UCSD-AML1 (cell line): ENCODE results near the gene SCAMP2.
A peak's percentile ranks its signal among the peaks of the same experiment; 100 is the strongest.

Experiments
- DNase-seq: peaks from one replicate; lab custom pipeline; 2025; ENCODE audit not compliant: unreplicated experiment; lab: John Stamatoyannopoulos, UW

The SCAMP2 gene

DNA sequence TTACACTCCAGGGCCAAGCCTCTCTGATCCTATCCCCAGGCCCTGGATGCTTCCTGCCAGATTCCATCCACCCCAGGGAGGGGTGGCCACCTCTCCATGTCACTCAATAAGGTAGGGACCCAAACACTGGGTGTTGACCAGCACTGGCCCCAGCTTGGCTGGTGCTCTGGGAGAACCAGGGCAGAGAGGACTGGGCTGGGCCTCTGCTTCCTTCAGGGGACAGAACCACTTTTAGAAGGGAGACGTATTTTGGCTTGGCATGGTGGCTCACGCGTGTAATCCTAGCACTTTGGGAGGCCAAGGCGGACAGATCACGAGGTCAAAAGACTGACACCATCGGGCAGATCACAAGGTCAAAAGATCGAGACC is 51.4 kb downstream of the SCAMP2 start:
- no peak for DNase-seq

DNA sequence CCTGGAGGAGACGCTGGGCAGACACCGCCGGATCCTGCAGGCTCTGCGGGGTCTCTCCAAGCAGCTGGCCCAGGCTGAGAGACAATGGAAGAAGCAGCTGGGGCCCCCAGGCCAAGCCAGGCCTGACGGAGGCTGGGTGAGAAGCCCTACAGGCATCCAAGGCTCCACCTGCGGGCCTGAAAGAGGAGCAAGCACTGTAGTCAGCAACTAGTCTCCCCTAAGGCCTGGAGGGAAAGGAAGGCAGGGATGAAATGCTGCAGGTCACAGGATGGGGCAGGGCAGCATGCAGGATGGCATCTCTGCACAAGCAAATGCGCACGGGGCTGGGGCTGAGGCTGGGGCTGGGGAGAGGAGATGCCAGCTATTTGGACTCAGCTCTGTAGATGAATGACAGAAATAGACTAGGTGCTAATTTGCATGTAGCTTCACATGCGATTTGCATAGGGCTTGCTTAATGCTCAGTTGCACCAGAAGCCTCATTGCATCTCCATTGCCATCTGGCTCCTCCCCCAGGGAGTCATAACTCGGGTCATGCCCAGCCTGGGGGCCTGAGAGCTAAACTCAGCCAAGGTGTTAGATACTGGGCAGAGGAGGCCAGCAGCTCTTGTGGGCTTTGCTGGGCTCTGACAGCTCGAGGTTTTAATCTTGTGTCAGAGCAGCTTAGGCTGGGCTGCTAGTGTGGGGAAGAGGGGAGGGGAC is 51.9 kb downstream of the SCAMP2 start:
- DNase-seq = no peak

DNA sequence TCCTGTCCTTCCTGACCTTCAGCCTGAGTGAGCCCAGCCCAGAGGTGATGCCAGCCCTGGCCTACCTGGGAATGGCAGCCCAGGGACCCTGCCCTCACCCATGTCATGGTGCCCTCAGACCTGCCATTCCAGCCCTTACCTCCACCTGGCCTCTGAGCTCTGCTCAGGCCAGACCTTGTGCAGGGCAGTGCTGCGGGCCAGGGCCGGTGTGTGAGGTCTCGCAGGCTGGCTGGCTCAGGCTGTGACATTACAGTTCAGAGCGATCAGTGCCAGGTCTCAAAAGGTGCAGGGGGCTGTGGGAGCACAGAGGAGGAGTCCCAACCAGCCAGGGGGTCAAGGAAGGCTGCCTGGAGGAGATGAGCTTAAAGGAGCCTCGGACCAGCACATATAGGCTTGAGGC is 53.1 kb downstream of the SCAMP2 start:
- DNase-seq = no peak

DNA sequence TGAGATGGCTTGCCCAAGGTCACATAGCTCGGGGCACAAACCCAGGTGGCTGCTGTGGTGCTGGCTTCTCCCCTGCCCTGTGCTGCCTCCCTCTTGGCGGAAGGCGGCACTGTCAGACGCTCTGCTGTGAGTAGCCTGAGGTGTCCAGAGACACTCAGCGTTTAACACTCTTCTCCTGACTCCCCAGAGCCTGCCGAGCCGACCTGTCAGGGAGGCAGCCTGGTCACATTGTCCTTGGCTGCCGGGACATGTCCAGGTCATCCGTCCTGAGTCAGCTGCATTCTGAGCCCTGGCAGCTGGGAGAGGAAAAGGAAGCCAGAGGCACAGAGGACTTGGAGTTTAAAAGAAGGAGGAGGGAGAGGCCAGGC is 55.8 kb downstream of the SCAMP2 start:
- DNase-seq = no peak

DNA sequence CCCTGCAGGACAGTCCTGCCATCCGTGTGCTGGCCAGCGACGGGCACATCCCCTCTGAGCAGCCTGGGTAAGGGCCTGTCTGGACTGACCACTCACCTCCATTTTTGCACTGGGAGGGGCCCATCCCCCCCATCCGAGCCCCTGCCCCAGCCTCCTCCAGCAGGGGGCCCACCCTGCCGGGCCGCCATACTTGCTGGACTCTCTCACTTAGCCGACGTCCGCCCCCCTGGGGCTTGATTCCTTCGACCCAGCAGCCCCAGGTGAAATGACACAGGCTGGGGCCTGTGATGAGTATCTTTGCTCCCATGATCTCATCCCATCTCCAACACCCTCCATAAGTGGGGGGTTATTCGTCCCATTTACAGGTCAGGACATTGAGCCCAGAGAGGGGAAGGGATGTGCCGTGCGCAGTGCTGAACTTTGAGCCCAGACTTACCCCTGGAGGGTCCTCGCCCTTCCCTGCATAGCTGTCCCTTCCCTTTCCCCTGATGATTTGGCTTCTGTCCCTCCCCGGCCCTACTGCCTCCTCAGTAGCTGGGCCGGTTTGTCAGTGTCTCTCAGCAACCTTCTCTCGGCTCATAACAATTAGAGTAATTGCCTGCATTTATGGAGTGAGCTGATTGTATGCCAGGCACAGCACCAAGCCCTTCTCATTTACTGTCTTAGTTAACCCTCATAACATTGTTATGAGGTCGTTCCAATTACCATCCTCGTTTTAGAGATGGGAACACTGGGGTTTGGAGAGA is 56.4 kb downstream of the SCAMP2 start:
- DNase-seq = no peak

DNA sequence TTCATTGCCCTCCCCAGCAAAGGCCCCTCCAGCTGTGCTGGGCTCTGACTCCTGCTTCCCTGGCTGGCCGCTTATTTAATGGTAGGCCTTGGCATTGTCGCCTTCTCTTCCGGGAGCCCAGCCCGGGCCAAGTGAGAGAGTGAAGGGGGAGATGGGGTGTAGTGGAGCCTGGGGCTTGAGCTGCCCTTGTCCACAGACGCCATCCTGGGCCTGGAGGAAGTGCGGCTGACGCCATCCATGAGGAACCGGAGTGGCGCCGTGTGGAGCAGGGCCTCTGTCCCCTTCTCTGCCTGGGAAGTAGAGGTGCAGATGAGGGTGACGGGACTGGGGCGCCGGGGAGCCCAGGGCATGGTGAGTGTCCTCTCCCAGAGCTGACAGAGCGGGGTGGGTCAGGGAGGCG is 57.2 kb downstream of the SCAMP2 start:
- DNase-seq = no peak

DNA sequence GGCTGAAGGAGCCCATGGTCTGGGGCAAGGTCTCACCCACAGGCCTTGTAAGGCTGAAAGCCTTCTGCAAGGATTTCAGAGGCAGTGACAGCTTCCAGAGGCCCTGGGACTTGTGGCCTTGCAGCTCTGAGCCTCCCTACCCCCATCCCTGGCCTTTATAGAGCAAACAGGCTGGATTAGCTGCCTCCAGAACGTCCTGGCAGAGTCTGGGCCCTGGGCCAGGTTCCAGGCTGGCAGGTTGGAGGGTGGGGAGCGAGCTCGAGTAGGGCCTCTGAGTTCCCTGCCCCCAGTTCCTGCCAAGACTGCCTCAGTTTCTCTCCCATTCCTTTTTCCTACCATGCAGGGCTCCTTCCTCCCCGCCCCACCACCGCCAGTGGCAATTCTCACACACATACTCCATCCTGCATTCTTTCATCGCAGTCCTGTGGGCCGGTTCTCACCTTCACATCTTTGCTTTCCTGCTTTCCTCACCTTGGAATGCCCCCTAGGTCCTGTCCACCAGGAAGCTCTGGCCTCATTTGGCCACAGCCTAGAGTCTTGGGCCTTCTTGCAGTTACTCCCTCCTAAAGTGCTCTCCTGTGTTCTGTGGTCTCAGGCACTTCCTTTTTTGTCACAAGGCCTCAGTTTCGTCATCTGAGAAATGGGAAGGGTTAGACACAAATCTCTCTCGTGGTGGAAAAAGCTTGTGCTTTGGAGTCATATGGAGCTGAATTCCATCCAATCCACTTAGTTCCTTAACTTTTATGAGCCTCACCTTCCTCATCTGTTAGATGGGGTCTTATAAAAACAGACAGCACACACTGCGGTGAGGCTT is 57.8 kb downstream of the SCAMP2 start:
- DNase-seq = no peak

DNA sequence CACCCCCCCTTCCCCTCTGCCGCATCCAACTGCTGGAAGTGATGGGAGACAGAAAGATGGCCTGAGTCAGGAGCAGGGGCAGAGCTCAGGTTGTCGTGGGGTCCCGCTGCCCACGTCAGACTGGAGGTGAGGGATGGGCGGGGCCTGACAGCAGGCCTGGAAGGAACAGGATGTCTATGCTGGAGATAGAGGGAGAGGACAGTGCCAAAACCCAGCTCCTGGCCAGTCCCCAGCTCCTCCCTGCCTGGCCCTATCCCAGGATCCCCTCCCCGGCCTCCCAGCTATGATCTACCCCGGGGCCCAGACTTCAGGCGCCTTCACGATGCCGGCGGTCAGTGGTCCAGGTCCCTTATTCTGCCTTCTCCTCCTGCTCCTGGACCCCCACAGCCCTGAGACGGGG is 60.6 kb downstream of the SCAMP2 start, which contains the start of gene LMAN1L:
LMAN1L (plus strand) TSS at position 303 of the 400 bp plus-strand sequence; CDS start at position 323, 20 bp downstream.
- no peak for DNase-seq

DNA sequence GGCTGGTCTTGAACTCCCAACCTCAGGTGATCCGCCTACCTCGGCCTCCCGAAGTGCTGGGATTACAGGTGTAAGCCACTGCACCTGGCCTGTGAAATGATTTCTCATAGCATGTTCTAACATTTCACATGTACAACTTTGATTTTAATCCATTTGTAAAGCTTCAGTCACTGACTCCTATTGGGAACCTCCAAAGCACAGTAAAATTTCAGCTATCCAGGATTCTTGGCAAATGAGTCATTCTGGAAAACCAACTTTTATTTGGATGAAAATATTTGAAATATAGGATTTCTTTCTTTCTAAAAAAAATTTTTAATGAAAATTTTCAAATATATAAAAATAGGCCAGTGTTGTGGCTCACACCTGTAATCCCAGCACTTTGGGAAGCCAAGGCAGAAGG is 63.2 kb downstream of the SCAMP2 start:
- no peak for DNase-seq

DNA sequence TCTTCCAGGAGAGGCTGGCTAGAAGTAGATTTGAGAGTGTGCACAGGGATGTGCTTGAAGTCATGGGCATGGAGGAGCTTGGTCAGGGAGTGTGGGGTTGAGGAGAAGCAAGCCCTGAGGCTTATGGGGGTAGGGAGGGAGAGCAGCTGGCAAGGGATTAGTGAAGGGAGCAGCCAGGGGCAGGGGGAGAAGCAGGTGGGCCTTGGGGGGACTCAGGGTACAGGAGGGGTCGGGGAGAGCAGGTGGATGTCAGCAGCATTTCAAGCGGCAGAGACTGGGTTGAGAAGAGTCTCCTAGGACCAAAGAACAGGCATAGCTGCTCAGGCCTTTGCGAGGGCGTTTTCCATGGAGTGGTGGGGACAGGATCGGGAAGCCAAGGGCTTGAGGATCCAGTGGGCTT is 63.9 kb downstream of the SCAMP2 start:
- DNase-seq = no peak

DNA sequence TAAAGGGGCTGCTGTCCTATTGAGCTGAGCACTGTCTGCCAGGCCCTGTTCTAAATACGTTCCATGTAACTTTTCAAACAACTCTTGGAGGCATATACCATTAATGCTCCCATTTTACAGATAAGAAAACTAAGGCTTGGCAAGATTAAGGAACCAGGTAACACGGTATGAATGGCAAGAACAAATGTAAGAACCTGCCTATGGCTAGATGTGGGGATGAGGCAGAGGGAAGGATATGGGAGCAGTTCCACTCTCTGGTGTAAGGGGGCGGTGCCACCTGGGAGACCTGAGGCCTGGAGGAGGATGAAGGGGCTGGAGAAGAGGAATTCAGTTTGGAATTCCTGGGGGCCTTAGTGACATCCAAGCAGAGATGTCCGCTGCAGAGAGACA is 64.3 kb downstream of the SCAMP2 start:
- no peak for DNase-seq

DNA sequence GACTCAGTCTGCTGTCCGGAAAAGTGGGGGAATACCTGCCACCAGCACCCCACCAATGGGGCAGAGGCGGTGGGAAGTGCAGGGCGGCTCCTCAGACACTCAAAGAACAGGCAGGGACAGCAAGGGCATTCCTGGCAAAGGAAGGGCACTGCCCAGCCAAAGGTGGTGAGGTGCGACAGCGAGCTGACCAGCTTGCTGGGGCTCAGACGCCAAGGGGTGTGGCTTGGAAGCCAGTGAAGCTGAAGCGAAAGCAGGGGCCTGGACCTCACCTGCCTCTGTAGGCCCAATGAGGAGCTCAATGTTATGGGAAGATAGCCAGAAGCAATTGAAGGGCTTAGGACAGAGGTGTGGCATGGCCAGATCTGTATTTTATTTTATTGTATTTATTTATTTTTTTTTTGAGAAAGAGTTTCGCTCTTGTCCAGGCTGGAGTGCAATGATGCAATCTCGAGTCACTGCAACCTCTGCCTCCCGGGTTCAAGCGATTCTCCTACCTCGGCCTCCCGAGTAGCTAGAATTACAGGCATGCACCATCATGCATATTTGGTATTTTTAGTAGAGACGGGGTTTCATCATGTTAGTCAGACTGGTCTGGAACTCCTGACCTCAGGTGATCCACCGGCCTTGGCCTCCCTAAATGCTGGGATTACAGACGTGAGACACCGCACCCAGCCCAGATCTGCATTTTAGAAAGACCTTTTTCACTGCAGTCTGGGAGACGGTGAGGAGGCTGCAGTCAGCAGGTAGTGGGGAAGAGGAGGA is 64.9 kb downstream of the SCAMP2 start:
- DNase-seq = no peak

DNA sequence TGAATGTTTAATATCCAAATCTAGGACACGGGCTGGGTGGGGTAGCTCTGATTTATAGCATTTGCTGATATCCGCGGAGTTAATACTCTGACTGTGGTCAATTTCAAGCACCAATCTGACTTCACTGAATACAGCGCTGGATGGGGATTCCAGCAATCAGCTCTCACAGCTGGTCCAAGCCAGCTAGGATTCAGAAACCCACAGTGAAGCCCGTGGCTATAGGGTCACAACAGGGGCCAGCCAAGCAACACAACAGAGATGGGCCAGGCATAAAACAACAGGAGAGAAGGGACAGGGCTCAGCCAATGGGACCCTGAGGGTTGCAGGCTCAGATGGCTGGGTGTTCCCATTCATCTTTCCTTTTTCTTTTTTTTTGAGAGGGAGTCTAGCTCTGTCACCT is 65.9 kb downstream of the SCAMP2 start:
- no peak for DNase-seq

DNA sequence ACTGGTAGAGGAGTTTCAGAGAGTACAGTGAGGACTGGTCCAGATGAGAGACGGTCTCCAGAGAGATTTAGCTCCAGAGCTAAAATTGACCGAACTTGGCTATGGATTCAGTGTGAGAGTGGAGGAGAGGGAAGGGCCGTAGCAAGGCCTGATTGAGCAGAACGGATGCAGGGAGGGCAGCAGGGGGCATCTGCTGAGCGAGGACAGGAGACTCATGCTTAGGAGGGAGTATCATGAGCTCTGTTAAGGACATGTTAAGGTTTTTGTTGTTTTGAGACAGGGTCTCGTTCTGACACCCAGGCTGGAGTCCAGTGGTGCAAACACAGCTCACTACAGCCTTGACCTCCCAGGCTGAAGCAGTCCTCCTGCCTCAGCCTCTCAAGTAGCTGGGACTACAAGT is 68.2 kb downstream of the SCAMP2 start:
- no peak for DNase-seq

DNA sequence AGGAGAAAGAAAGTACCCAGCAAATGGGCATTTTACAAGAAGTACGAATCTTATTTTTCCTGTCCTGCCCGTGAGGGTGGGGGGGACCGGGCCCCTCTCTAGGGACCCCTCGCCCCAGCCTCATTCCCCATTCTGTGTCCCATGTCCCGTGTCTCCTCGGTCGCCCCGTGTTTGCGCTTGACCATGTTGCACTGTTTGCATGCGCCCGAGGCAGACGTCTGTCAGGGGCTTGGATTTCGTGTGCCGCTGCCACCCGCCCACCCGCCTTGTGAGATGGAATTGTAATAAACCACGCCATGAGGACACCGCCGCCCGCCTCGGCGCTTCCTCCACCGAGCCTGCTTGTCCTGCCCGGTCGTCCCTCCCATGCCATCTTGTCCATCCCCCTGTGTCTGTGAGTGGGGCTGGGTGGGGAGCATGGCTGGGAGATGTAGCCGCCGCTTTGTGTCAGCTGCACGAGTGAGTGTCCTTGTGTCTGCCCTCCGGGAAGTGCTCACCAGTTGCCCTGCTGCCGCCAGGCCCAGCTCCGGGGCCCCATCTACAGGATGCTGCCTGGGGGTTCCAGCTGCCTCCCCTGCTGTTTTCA is 70.2 kb downstream of the SCAMP2 start:
- no peak for DNase-seq

DNA sequence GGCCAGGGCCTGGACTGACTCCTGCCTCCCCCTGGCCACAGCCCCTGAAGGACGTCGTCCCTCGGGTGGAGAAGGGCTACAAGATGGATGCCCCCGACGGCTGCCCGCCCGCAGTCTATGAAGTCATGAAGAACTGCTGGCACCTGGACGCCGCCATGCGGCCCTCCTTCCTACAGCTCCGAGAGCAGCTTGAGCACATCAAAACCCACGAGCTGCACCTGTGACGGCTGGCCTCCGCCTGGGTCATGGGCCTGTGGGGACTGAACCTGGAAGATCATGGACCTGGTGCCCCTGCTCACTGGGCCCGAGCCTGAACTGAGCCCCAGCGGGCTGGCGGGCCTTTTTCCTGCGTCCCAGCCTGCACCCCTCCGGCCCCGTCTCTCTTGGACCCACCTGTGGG is 70.9 kb downstream of the SCAMP2 start:
- no peak for DNase-seq

DNA sequence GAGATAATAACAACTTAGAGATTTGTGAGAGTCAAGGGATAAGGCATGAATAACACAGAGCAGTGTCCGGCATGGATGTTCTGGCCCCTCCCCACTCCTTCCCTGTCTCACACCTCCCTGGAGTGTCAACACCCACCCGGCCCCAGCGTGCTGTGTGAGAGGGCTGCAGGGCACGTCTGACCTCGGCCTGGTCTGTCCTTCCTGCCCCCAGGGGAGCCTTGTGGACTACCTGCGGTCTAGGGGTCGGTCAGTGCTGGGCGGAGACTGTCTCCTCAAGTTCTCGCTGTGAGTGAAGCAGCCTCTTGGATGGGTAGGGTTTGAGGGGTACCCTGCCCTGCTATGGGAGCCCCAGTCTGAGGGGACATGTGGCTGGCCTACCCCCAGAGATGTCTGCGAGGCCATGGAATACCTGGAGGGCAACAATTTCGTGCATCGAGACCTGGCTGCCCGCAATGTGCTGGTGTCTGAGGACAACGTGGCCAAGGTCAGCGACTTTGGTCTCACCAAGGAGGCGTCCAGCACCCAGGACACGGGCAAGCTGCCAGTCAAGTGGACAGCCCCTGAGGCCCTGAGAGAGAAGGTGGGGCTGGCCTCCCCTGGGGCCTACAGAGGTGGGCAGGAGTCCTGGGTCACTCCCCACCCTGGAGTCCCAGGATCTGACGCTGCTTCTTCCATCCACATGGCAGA is 71.7 kb downstream of the SCAMP2 start:
- no peak for DNase-seq

DNA sequence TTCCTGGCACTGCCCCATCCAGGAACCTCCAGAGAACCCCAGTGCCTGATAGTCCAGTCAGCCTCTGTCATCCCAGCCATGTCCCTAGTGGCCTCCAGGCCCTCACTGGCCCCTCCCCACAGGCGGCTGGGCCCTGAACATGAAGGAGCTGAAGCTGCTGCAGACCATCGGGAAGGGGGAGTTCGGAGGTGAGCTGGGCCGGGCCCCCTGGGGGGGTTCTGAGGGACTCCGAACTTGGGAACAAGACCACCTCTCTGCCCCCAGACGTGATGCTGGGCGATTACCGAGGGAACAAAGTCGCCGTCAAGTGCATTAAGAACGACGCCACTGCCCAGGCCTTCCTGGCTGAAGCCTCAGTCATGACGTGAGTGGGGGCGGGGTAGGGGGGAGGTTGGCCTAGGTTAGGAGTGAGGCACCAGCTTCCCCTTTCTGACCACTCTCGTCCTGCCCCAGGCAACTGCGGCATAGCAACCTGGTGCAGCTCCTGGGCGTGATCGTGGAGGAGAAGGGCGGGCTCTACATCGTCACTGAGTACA is 72.5 kb downstream of the SCAMP2 start:
- DNase-seq = no peak

DNA sequence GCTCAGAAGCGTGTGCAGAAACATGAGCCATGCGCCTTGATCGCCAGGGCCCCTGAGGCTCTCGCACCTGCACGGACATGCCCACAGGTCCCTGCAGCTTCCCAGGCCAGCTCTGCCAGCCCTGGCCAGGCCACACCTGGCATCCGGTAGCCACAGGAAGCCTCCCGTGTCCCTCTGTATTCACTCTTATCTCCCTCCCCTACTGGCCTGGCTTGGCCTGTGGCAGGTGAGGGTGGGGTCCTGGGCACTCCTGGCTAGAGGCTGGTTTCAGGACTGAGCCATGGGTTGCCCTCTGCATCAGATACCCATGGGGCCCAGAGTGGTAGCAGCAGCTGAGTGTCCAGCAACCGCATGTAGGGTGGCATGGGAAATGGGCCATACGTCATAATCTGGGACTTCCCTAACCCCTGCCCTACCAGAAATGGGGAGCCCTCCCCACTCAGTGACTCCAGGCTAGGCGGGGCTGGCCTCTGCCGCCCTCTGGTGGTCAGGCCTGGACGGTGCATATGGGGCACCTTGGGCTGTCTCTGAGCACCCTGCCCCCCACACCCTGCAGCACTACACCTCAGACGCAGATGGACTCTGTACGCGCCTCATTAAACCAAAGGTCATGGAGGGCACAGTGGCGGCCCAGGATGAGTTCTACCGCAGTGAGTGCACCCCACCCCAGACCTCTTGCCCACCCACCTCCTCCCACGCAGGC is 73.2 kb downstream of the SCAMP2 start:
- DNase-seq = peak; percentile 84
